A673 (cell line): ENCODE data around the gene LRRC72.

Source experiments
- CTCF ChIP-seq: fragments of 300-800, 200-600 bp; sonication (generic); conservative IDR thresholded peaks from 2 replicates; pipeline ENCODE4 v1.5.1; 2017; ENCODE audit warnings: low read depth, mild to moderate bottlenecking, antibody characterized with exemption, low read length, moderate library complexity, mixed read lengths
- EZH2 ChIP-seq: fragments of 200-600 bp; sonication (generic); IDR thresholded peaks from 2 replicates; pipeline ENCODE4 v1.6.1; 2017; ENCODE audit warnings: borderline replicate concordance, low read depth, mild to moderate bottlenecking, mixed read lengths, antibody characterized with exemption, low read length; ENCODE audit not compliant: poor library complexity, severe bottlenecking

GRCh38 chr7:16627236-16627635 is 100.6 kb downstream of the LRRC72 start:
- TF ChIP-seq CTCF (no peak), EZH2 (no peak)
